ENCODE measurements around the gene LRP1. TPM values are rescaled to one million over a fixed set of nuclear protein-coding genes. Genes with fewer than 3 reads are reported as not detected.

Gene LRP1
- total and polyA plus RNA-seq, 8 donors, result 108 to 325 (median 138) TPM

DNA sequence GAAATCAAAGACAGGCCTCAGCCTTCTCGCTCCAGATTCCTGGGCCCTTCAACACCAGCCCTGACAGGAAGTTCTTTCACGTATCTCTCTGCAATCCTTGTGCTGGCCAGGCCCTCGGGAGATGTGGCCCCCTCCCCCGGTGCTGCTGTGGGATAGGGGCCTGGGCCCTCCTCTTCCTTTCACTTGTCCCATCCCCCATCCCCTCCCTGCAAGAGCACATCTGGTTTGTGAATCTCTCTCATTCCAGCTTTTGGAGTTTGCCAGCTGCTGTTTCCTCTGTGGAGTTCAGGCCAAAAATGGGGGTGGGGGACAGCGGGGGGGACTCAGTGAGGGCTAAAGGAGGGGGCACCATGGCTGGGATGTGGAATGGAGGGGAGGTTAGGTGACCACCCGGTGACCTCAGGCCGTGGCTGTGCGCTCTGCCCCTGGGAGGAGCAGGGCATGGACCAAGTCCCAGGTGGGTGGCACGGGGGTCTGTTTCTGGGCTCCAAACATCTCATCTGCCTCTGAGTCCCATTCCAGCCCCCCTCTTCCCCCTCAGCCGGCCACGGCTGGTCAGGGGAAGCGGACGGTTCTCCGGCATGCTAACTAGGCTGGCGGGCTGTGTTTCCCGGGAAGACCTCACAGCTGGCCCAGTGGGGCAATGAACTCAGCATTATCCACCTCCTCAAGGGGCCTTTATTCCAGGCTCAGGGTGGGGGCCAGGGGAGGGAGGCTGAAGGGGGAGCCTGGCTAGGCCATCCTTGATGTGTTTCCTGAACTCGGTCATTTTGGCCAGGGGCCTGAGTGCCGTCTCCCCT is 7.4 kb downstream of the LRP1 start:
- DNase-seq (peak in 2 of 4 donors; percentile 91 to 94), ATAC-seq (peak; percentile 38)
- Histone ChIP-seq H3K27me3 (peaks cover 0 to 4% of the 10 kb centered on the region in 2 donors), H3K27ac (peak overlapping the region; percentile 28 to 59), H3K4me3 (no peak overlapping the region), H3K36me3 (peaks cover 0 to 18% of the 10 kb centered on the region in 2 donors), H3K9me3 (no peaks in the 10 kb centered on the region), H3K4me1 (peaks cover 24 to 95% of the 10 kb centered on the region in 2 donors)
- TF ChIP-seq, protein P1, sequence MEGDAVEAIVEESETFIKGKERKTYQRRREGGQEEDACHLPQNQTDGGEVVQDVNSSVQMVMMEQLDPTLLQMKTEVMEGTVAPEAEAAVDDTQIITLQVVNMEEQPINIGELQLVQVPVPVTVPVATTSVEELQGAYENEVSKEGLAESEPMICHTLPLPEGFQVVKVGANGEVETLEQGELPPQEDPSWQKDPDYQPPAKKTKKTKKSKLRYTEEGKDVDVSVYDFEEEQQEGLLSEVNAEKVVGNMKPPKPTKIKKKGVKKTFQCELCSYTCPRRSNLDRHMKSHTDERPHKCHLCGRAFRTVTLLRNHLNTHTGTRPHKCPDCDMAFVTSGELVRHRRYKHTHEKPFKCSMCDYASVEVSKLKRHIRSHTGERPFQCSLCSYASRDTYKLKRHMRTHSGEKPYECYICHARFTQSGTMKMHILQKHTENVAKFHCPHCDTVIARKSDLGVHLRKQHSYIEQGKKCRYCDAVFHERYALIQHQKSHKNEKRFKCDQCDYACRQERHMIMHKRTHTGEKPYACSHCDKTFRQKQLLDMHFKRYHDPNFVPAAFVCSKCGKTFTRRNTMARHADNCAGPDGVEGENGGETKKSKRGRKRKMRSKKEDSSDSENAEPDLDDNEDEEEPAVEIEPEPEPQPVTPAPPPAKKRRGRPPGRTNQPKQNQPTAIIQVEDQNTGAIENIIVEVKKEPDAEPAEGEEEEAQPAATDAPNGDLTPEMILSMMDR (IDR thresholded peaks at IDR 0.05), result no peak
- intact Hi-C loops (cut with DNase I), result no loop called here

DNA sequence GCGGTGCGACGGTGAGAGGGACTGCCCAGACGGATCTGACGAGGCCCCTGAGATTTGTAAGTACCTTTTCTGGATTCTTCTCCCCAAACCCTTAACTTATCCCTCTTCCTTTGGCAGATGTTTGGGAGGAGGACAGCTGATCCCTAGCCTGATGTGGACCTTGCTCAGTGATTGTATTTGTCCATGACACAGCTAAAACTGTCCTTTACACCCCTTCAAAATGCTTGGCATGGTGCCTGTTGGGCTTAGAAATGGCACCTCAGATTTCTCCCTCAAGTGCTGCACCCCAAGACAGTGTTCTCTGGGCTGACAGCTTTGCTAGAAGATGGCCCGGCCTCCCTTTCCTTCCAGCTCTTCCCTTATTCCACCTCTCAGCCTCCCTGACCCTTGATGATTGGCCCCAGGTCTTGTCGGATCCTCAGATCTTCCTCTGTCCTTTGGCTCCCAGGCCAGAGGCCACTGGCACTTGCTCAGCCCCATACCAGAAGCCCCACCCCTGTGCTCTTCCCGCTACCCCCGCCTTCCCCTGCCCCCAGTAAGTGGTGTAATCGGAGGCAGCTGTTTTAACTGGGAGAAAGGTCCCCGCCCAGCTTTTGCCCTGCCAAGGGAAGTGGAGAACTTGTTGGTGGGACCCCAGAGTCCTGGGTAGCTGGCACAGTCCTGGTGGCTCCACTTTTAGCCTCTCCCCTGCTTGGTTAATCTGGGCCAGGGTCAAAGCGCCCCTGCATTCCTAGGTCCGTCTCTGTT is 10.4 kb downstream of the LRP1 start:
- DNase-seq (peak in 1 of 4 donors; percentile 82), ATAC-seq (peak; percentile 73)
- Histone ChIP-seq H3K27me3 (no peaks in the 10 kb centered on the region), H3K4me1 (peaks cover 16 to 80% of the 10 kb centered on the region in 2 donors), H3K4me3 (no peak overlapping the region), H3K27ac (peak overlapping the region; percentile 7 to 19), H3K9me3 (no peaks in the 10 kb centered on the region), H3K36me3 (peaks cover 0 to 48% of the 10 kb centered on the region in 2 donors)
- TF ChIP-seq, protein P1 (IDR thresholded peaks at IDR 0.05), result no peak
- intact Hi-C loops (cut with DNase I), result no loop called here

DNA sequence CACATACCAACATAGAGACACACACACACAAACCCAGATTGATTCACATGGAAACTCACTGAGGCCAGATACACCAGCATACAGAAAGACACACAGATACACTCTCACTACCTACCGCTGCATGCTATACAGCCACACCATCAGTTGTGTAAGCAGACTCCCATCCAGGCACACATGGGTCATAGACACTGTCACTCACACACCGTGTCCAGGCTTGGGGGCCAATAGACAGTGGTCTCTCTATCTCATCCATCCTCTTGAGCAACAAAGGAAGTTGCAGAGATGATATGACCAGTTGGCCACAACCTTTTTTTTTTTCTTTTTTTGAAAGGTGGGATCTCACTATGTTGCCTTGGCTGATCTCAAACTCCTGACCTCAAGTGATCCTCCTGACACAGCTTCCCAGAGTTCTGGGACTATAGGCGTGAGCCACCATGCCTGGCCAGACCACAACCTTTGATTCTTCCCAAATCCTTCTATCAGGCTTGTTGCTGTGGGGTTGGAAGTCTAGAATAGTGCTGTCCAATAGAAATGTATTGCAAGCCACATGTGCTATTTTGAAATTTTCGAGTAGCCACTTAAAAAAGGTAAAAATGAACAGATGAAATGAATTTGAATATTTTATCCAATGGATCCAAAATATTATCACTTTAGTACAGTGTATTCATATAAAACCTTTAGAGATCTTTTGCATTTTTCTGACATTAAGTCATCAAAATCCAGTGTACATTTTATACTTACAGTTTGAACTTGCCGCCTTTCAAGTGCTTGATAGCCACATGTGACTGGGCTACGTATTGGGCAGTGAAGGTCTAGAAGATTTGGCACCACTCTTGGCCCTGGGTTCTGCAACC is 11.7 kb downstream of the LRP1 start:
- Histone ChIP-seq H3K36me3 (peaks cover 0 to 61% of the 10 kb centered on the region in 2 donors), H3K27ac (peak overlapping the region in 1 of 2 donors; percentile 21), H3K4me3 (no peak overlapping the region), H3K27me3 (no peaks in the 10 kb centered on the region), H3K4me1 (peaks cover 16 to 80% of the 10 kb centered on the region in 2 donors), H3K9me3 (no peaks in the 10 kb centered on the region)
- TF ChIP-seq, protein P1 (IDR thresholded peaks at IDR 0.05), result no peak
- intact Hi-C loops (cut with DNase I), result no loop called here
- no peak for DNase-seq
- no peak for ATAC-seq

DNA sequence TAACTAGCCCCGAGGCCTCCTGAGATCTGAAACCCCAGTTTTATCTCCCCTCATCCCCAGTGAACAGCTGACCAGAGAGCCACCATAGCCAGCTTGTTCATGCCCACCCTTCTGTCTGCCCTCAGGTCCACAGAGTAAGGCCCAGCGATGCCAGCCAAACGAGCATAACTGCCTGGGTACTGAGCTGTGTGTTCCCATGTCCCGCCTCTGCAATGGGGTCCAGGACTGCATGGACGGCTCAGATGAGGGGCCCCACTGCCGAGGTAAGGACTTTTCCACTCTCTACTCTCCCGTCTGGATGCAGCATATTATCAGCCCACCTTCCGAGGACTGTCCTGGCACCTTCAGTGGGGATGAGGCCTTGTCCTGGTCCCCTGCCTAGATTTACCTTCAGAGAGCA is 13.0 kb downstream of the LRP1 start:
- H3K27me3 ChIP-seq, result no peaks in the 10 kb centered on the region
- peaks cover 16 to 80% of the 10 kb centered on the region in 2 donors for H3K4me1 ChIP-seq
- DNase-seq (no peak), ATAC-seq (no peak)
- intact Hi-C loops (cut with DNase I), result no loop called here
- no peaks in the 10 kb centered on the region for H3K9me3 ChIP-seq
- TF ChIP-seq, protein P1 (IDR thresholded peaks at IDR 0.05), result no peak
- H3K36me3 ChIP-seq, result peaks cover 0 to 74% of the 10 kb centered on the region in 2 donors
- H3K4me3 ChIP-seq, result no peak overlapping the region
- H3K27ac ChIP-seq, result no peak overlapping the region

Data from left lung (tissue), 10 donors.